ENCODE data around the gene SIRPB2. TPM values are rescaled to one million over a fixed set of nuclear protein-coding genes. Genes with fewer than 3 reads are reported as not detected.

The SIRPB2 gene
- not detected in 2 replicates for total RNA-seq (2014; rRNA removed; shearing (Covaris generic); ENCODE audit: low replicate concordance)

- no peak for DNase-seq (ENCODE audit: low read depth)
- in situ Hi-C loops (cut with HindIII; ENCODE audit: low pct_unique_long_range_greater_than_20kb, low sequenced_read_pairs) = no loop called here
These were observed at the start of gene SIRPB2 for GRCh38 chr20:1491281-1491840. TSS of gene SIRPB2 (minus strand) at chr20:1491420. CDS start at chr20:1491359, 61 bp downstream.

DNA sequence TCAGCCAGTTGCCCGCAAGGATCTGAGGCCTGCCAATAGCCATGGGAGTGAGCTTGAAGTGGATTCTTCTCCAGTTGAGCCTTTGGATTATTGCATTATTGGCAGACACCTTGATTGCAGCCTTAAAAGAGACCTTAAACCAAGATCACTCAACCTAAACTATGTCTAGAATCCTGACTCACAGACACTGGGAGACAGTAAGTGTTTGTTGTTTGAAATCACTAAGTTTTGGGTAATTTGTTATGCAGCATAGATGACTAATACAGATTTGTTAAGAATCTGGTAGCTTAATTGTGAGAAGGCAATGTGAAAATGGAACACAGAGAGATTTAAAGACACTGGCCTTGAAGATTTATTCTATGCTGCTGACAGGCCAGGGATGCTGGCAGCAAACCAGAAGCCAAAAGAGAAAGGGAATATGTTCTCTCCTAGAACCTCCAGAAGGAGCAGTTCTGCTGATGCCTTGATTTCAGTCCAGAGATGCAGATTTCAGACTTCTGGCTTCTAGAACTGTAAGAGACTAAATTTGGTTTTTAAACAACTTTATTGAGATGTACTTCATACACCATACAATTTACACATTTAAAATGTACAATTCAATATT is 48.7 kb upstream of the SIRPB2 start:
- DNase-seq (ENCODE audit: low read depth) = no peak
- in situ Hi-C loops (cut with HindIII; ENCODE audit: low pct_unique_long_range_greater_than_20kb, low sequenced_read_pairs) = no loop called here

GRCh38 chr20:1538655-1539054 is 47.4 kb upstream of the SIRPB2 start:
- in situ Hi-C loops (cut with HindIII; ENCODE audit: low pct_unique_long_range_greater_than_20kb, low sequenced_read_pairs) = no loop called here

DNA sequence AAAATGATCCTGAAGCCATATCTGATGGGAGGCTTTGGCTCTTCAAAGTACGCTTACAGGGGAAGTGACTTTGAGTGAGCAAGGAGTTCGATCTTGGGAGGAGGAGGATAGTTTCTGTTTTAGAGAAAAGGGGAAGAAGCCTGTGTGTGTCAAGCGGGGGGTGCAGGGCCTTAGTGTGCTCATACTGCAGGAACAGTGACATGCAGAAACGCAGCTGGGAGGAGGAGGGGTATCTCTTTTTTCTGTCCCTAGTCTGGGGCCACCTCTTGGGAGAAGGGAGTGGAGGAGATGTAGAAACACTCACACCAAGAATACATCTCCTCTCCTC is 46.5 kb upstream of the SIRPB2 start:
- in situ Hi-C loops (cut with HindIII; ENCODE audit: low pct_unique_long_range_greater_than_20kb, low sequenced_read_pairs) = no loop called here
- DNase-seq (ENCODE audit: low read depth) = no peak

More at GRCh38 chr20:1538655-1539054, 47.4 kb upstream of the SIRPB2 start:
- DNase-seq (ENCODE audit: low read depth) = no peak

- DNase-seq (ENCODE audit: low read depth) = no peak
- in situ Hi-C loops (cut with HindIII; ENCODE audit: low pct_unique_long_range_greater_than_20kb, low sequenced_read_pairs) = no loop called here
These were observed 45.9 kb upstream of the SIRPB2 start for GRCh38 chr20:1536893-1537730.

DNA sequence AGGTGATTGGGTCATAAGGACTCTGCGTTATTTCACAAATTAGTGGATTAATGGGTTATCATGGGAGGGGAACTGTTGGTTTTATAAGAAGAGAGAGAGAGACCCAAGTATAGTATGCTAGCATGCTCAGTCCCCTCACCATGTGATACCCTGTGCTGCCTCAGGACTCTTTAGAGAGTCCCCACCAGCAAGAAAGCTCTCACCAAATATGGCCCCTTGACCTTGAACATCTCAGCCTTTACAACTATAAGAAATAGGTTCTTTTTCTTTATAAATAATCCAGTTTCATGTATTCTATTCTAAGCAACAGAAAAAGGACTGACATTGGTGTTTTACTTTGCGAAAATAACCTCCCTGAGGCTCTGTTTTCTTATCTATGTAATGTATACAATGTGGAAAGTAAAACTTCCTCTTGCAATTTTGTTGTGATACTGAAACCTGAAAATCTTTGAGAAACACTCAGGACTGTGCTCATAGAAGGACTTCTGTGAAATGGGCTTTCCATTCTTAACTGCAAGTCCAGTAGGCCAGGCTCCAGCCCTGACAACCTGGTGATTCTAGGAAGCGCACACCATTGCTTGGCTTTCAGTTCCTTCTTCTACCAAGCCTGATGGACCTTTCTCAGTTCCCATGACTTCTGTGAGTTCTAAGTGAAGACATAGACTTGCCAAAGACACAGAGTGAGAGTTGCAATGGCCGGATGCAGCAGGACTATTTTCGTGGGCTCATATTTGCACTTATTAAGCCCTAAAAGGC is 44.4 kb upstream of the SIRPB2 start:
- DNase-seq (ENCODE audit: low read depth) = no peak
- in situ Hi-C loops (cut with HindIII; ENCODE audit: low pct_unique_long_range_greater_than_20kb, low sequenced_read_pairs) = no loop called here

DNA sequence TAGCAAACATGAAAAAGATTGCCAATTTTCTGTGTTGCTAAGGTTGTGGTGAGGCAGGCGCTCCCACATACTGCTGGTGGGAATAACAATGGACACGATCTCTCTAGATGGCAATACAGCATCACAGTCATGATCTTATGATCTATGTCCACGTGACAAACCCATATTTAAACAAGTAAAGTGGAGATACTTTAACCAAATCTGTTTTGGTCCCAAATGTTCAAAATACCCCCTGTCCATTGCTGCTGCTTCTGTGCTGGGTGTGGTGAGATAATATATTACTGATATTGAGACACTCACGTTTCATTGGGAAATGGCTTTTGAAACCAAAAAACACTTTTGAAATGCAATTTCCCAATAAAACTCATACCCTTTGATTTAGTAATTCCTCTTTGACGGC is 43.3 kb upstream of the SIRPB2 start:
- DNase-seq (ENCODE audit: low read depth) = no peak
- in situ Hi-C loops (cut with HindIII; ENCODE audit: low pct_unique_long_range_greater_than_20kb, low sequenced_read_pairs) = no loop called here

GRCh38 chr20:1533059-1533458 is 41.8 kb upstream of the SIRPB2 start:
- no peak for DNase-seq (ENCODE audit: low read depth)
- in situ Hi-C loops (cut with HindIII; ENCODE audit: low pct_unique_long_range_greater_than_20kb, low sequenced_read_pairs) = no loop called here

DNA sequence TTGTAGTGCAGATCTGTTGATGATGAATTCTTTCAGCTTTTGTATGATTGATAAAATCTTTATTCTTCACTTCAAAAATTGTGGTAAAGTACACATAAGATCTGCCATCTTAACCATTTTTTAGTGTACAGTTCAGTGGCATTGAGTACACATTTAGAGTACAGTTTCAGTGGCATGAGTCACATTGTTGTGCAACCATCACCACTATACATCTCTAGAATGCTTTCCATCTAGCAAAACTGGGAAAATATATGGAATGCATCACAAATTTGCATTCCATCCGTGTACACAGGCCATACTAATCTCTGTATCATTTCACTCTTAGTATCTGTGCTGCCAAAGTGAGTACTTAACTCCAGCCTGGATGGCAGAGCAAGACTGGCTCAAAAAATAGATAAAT is 37.6 kb upstream of the SIRPB2 start:
- in situ Hi-C loops (cut with HindIII; ENCODE audit: low pct_unique_long_range_greater_than_20kb, low sequenced_read_pairs) = no loop called here
- DNase-seq (ENCODE audit: low read depth) = no peak

DNA sequence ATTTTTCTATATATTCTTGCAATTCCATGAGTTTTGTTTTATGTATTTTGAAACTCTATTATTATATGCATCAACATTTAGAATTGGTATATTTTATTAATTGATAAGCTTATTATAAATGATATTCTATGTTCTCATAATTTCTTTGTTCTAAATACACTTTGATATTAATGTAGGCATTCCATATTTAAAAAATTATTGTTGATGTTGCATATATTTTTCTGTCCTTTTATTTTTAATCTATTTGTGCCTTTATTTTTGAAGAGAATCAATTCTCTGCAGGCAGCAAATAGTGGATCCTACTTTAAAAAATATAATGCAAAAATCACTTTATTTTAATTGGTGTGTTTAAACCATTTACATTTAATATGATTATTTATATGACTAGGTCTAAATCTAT is 36.7 kb upstream of the SIRPB2 start:
- no peak for DNase-seq (ENCODE audit: low read depth)
- in situ Hi-C loops (cut with HindIII; ENCODE audit: low pct_unique_long_range_greater_than_20kb, low sequenced_read_pairs) = no loop called here

DNA sequence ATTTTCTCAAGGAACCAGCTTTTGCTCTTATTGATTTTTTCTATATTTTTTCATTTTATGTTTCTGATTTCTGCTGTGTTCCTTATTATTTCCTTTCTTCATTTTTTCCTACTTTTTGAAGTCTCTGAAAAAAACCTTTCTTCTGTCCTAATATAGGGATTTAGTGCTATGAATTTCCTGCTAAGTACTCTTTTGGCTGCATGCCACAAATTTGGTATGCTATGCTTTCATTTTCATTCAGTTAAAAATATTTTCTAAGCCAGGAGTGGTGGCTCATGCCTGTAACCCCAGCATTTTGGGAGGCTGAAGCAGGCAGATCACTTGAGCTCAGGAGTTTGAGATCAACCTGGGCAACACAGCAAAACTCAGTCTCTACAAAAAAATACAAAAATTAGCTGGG is 35.7 kb upstream of the SIRPB2 start:
- DNase-seq (ENCODE audit: low read depth) = no peak
- in situ Hi-C loops (cut with HindIII; ENCODE audit: low pct_unique_long_range_greater_than_20kb, low sequenced_read_pairs) = no loop called here

DNA sequence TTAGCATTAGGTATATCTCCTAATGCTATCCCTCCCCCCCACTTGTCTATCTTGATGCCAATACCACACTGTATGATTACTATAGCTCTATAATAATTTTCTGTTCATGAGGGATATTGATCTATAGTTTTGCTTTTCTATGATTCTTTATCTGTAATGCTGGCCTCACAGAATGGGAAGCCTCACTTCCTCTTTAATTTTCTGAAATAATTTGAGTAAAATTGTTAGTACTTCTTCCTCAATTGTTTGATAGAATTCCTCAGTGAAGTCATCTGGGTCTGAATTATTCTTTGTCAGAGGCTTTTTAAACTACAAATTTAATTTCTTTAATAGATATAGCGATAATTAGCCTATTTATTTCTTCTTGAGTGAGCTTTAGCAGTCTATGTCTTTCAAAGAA is 35.1 kb upstream of the SIRPB2 start:
- DNase-seq (ENCODE audit: low read depth) = no peak
- in situ Hi-C loops (cut with HindIII; ENCODE audit: low pct_unique_long_range_greater_than_20kb, low sequenced_read_pairs) = no loop called here

DNA sequence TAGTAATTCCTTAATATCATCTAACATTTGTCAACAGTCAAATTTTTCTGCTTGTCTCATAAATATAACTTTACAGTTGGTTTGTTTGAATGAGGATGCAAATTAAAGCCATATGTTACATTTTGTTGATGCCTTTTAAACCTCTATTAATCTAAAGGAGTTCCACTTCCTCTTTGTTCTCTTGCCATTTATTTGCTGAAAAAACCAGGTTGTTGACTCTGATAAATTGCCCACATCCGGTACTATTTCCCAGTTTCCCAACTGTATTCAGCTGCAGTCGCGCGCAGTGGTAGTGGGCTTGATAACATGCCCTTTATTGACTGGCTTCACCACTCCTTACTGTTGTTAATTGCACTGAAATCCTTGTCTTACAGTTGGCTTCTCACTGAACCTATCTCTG is 32.8 kb upstream of the SIRPB2 start:
- no peak for DNase-seq (ENCODE audit: low read depth)
- in situ Hi-C loops (cut with HindIII; ENCODE audit: low pct_unique_long_range_greater_than_20kb, low sequenced_read_pairs) = no loop called here

DNA sequence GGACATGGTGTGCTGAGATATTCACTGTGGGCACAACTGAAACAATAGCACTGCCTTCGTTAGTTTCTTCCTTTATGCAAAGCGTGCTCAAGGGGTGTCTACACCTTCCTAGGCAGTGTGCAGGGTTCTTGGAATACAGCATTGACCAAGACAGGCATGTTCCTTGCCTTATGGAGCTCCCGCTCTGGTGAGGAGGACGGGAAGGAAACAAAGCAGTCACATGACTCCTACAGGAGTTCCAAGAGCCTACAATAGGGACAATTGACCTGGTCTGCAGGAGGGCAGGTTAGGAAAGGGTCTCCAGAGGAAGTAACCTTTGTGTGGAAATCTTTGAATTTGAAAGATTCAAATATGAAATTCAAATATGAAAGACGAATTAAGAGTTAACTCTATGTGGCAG is 25.8 kb upstream of the SIRPB2 start:
- no peak for DNase-seq (ENCODE audit: low read depth)
- in situ Hi-C loops (cut with HindIII; ENCODE audit: low pct_unique_long_range_greater_than_20kb, low sequenced_read_pairs) = no loop called here

GRCh38 chr20:1513801-1514200 is 22.6 kb upstream of the SIRPB2 start:
- in situ Hi-C loops (cut with HindIII; ENCODE audit: low pct_unique_long_range_greater_than_20kb, low sequenced_read_pairs) = no loop called here
- no peak for DNase-seq (ENCODE audit: low read depth)

GRCh38 chr20:1509237-1509636 is 18.0 kb upstream of the SIRPB2 start:
- in situ Hi-C loops (cut with HindIII; ENCODE audit: low pct_unique_long_range_greater_than_20kb, low sequenced_read_pairs) = no loop called here
- peak; percentile 28 for DNase-seq (ENCODE audit: low read depth)

DNA sequence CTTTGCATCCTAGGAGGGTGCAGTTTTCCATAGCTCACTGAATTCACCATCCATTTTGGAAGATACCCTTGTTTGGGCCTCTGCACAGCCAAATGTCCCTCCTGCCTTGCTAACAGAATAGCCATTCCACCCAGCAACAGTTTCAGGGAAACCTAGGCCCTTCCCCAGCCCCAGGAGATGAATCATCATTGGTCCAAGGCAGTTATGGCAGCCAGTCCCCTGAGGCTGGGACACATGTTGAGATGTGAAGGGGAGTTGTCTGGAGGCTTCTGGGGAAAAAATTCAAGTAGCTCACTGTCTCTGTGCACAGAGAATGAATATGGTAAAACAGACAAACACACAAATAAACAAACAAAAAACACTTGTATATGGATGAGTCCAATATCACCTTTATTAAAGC is 17.4 kb upstream of the SIRPB2 start:
- DNase-seq (ENCODE audit: low read depth) = no peak
- in situ Hi-C loops (cut with HindIII; ENCODE audit: low pct_unique_long_range_greater_than_20kb, low sequenced_read_pairs) = no loop called here

DNA sequence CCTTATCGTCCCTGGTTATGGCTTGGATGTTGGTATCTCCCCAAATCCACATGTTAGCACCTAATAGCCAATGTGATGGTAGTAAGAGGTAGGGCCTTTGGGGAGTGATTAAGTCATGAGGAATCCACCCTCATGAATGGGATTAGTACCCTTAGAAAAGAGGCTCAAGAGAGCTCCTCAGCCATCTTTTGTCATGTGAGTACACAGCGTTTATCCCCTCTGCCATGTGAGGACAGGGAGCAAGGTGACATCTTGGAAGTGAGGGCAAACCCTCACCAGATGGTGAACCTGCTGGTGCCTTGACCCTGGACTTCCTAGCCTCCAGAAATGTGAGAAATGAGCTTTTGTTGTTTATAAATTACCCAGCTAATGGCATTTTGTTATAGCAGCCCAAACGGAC is 16.1 kb upstream of the SIRPB2 start:
- no peak for DNase-seq (ENCODE audit: low read depth)
- in situ Hi-C loops (cut with HindIII; ENCODE audit: low pct_unique_long_range_greater_than_20kb, low sequenced_read_pairs) = no loop called here

GRCh38 chr20:1505871-1506270 is 14.7 kb upstream of the SIRPB2 start:
- no peak for DNase-seq (ENCODE audit: low read depth)
- in situ Hi-C loops (cut with HindIII; ENCODE audit: low pct_unique_long_range_greater_than_20kb, low sequenced_read_pairs) = no loop called here
